ENCODE measurements around the gene ATP8A2.

- TF ChIP-seq, protein P1, sequence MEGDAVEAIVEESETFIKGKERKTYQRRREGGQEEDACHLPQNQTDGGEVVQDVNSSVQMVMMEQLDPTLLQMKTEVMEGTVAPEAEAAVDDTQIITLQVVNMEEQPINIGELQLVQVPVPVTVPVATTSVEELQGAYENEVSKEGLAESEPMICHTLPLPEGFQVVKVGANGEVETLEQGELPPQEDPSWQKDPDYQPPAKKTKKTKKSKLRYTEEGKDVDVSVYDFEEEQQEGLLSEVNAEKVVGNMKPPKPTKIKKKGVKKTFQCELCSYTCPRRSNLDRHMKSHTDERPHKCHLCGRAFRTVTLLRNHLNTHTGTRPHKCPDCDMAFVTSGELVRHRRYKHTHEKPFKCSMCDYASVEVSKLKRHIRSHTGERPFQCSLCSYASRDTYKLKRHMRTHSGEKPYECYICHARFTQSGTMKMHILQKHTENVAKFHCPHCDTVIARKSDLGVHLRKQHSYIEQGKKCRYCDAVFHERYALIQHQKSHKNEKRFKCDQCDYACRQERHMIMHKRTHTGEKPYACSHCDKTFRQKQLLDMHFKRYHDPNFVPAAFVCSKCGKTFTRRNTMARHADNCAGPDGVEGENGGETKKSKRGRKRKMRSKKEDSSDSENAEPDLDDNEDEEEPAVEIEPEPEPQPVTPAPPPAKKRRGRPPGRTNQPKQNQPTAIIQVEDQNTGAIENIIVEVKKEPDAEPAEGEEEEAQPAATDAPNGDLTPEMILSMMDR (IDR thresholded peaks at IDR 0.05; ENCODE audit: low read depth, low read length), result no peak
- TF ChIP-seq POLR2A (IDR thresholded peaks at IDR 0.05; ENCODE audit: extremely low read depth, insufficient read length) (no peak), MAX (IDR thresholded peaks at IDR 0.05; ENCODE audit: low read depth, low read length) (no peak)
Measured at GRCh38 chr13:25922376-25922775, 550.6 kb downstream of the ATP8A2 start.

All from NB4 (cell line).